ENCODE measurements around the gene TNPO3.

TNPO3 gene

GRCh38 chr7:128937647-128938543 is 117.0 kb downstream of the TNPO3 start, which contains the start of gene IRF5:
Gene IRF5, plus strand, starts transcription at chr7:128937927. Its CDS starts 4,155 bp downstream, at chr7:128942082.
- no peak for DNase-seq

GRCh38 chr7:128937271-128937646 is 117.7 kb downstream of the TNPO3 start:
- DNase-seq, result no peak

DNA sequence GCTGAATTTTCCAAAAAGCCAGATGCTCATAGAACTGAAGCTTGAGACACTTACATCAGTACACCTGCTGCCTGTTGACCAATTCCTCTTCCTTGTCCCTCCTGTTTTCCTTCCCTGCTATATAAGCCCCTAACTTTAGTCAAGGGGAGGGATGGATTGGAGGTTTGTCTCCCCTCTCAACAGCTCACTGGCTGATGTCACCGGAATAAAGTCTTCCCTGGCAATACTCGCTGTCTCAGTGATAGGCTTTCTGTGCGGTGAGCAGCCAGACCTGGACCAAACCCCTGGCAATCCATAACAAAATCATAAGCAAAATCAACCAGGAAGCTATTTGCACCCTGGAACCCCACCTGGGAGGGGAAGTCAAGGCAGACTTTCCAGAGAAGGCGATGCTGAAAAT is 118.1 kb downstream of the TNPO3 start:
- no peak for DNase-seq

DNA sequence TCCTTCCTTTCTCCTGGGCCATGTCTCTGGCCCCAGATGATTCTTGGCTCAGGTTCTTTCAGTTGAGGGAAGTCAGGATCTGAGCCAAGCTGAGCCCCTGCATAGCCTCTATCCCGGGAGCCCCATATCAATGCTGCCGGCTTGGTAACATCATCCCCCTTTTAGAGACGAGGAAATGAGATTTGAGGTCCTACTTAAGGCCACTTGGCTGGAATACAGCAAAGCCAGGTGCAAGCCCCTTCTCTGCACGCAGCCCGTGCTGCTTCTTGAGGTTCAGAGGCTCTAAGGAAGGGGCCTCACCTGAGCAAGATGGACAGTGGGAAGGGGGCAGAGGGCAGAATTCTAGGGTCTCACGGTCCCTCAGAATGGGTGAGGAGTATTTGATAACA is 119.6 kb downstream of the TNPO3 start:
- DNase-seq, result no peak

DNA sequence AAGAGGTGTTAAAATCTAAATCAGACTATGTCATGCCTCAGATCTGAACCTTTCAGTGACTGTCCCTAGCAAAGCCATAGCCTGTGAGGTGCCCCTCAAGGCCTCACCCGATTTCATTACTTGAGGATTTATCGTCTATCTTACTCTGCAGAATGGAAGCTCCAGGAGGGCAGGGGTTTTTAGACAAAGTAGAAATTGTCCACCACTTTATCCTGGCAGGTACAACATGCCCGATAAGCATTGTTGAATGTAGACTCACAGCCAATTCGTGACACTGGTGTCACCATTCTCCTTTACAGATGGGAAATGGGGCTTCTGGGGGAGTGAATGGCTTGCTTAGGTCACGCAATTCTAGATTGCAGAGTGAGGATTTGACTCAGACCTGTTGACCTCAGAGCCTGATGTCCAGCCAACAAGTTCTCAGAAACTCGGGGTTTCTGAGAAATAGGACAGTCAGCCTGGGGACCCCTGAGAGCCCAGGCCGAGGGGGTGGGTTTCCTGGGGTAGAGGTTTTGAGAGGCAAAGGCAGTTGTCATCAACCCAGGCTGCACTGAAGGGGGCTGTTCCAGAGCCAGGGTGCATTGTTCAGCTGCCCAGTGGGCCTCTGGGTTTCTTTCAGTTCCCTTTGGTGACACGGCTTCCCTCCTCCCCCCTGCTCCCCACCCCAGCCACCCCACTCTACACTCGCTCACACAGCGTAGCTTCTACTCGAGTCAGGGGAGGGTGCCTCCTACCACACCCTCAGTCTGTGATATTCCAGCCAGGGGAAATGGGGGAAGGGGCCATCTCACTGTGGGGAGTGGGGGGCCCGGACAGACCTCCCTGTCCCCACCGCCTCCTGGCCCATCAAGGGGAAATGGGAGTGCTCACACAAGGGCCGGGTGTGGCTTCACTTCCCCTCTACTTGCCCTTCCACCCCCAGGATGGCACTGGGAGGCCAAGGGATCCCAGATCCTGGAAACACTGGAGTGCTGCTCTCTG is 120.3 kb downstream of the TNPO3 start:
- no peak for DNase-seq

- DNase-seq, result no peak
These were observed 121.6 kb downstream of the TNPO3 start for GRCh38 chr7:128933180-128933891.

DNA sequence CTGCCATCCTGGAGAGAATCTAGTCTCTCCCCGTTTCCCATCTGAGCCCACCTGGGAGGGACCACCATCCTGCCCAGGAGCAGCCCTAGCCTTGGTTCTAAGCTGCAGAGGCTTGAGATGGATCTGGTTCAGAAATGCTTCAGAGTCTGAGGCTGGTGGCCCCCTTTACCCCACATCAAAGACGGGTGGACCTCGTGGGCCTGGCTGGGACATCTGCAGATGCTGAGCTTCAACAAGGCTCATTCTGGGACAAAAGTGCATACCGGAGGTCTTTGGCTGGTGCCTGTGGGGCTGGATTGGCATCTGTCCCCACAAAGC is 122.1 kb downstream of the TNPO3 start:
- no peak for DNase-seq

- no peak for DNase-seq
These were observed 122.7 kb downstream of the TNPO3 start for GRCh38 chr7:128931965-128932861.

DNA sequence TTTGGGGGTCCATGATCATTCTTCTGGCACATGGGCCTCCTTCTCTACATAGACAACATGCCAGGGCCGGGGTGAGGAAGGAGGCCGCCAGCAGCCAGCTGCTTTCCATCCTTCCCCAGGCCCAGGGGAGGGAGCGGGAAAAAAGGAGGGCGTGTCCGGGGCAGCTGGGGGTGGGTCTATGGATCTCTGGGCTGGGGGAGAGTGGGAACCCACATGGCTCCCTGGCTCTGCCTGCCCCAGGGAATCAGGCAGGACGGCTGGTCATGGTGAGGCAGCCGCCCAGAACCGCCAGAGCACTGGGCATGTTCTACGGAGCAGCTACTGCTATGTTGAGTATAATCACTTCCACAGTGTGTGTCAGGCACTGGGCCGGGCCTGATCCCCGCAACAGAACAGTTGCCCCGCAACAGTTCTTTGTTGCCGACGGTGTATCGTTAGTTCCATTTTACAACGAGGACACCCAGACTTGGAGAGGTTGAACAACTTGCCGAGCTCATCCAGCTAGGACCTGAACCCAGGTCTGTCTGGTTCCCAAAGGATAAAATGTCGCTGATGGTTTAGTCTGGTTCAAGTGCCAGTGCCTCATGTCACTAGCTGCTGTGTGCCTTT is 123.6 kb downstream of the TNPO3 start:
- DNase-seq, result no peak

DNA sequence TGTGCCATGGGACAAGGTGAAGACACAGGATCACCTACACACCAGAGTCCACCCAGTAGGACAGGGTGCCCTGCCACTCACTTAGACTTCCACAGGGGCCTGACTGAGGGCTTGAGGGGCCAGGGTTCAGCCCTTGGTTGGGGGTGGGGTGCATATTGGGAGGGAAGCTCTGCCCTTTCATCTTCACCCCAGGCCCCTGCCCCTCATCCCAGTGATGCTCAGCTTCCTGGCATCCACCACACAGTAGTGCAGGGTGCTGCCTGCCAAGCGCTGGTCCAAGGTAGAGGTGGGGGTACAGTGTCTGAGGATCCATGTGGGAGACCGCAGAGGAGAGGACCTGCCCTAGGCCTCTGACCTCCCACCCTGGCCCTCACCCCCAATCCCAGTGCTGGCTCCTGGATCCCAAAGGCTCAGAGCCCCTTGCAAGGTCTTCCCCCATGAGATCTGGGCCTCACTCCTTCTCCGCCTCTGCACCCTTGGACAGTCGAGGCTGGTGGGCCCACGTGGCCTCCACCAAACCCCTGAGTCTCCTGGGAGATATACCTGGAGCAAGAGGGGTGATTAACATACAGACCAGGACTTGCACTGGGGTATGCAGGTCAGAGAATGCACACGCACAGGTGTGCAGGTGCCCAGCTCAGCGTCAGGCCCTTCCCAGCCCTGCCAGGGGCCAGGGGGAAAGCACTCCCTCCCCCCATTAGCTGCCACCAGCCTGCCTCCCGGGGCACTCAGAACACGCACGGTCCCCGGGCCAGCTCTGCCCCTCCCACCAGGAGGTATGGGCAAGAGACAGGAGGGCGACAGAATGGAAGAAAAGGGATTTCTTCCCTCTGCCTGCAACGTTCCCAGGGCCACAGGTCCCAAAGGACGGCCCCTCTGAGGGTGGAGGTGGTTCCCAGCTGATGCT is 125.8 kb downstream of the TNPO3 start:
- DNase-seq, result no peak

GRCh38 chr7:128928159-128928813 is 126.6 kb downstream of the TNPO3 start:
- DNase-seq, result no peak

GRCh38 chr7:128924707-128925588 is 130.0 kb downstream of the TNPO3 start:
- no peak for DNase-seq

DNA sequence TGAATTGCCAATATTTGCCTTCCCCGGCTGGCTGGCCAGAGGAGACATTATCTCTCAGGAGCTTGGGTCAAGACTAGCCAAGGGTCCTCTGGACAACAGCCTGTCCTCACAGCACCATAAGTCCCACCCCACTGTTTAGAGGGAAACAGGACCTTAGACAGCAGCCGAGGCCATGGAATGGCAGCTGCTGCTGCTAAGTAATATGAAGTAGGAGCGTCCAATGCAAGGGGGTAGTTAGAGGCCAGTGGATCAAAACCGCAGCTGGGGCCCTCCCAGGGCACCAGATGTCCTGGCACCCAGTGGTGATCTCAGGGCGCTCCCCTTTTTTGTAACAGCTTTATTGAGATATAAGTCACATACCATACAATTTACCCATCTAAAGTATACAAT is 131.5 kb downstream of the TNPO3 start:
- DNase-seq, result no peak

DNA sequence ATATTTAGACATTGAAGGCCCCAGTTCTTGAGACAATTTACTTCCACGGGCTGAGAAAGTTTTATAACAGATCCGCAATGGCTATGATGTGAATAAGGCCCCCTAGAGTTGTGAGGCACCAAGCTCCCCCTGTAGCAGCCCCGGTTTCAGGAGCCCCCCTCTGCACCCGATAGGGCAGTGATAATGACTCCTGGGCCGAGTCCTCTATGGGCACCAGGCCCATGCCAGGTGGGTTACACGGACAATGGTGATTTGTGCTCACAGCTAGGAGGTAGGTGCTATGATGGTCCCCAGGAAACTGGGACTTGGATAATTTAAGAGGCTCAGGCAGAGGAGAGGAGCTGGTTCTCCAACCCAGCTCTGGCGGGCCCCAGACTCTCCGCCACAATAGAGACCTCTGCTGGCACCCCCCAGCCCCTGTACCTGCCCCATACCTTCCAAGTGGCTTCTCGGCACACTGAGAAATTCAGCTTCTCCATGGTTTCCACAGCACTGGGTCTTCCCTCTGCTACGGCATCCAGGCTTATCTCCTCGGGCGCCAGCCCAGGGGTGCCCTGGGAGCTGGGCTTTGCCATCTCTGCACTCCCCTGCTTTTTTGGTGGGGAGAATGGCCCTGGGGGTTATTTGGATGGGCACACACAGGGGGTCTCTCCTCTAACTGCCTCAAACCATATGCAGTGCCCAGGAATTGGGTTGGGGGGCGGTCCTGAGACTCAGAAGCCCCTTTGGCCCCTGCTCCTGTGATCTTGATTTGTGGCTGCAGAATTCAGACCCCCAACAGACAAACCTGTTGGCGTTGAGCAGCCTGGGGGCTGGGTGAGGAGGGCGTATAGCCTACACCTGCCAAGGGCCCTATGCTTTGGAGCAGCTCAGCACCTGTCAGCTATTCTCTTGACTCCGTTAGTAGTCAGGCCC is 132.2 kb downstream of the TNPO3 start:
- no peak for DNase-seq

DNA sequence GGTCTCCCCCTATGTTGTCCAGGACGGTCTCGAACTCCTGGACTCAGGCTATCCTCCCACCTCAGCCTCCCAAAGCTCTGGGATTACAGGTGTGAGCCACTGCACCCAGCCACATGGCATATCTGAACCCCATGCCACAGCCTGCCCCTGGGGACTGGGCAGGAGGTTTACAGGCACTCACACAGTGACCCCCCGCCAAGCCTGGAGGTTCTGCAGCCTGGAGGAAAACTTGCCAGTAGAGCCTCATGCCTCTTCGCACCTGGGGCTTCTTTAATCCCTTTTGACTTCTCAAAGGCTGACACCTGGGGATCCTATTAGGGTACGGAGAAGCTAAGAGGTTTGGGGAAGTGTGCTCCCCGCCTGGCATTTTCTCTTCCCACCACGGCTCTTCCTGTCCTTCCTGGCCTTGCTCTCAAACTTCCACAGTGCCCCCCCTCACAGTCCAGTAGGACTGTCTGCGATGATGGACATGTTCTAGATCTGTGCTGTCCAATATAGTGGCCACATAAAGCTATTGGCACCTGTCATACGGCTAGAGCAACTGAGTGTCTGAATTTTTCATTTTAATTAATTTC is 133.0 kb downstream of the TNPO3 start:
- no peak for DNase-seq

DNA sequence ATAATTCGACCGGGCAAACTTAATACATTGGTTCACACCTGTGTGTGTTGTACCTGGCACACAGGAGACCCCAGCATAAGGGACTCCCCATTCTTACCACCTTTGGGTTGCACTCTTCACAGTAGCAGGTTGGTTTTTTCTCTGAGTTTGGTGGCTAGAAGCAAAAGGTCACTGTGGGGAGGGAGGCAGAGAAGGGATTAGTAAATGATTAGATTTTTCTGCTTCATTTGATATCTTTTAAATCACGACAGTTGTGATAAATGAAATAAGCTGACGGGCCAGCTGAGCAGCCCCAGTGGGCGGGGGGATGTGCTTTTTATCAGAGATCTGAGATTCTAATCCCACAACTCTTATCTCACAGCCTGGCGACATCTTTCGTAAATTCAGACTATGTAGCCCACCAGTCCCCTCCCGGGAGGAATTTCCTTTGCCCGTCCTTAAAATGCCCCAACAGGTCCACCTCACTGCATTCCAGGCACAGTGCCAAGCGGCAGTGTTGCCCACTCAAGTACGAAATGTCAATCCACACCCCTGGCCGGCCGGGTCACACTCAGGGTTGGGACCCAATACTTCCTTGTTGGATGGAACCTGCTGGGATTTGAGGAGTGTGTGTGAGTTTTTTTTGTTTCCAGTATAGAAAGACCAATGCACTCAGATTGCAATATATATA is 133.9 kb downstream of the TNPO3 start:
- no peak for DNase-seq
